CD4-positive, alpha-beta T cell treated with Interleukin-17A for 4 hours (primary cell): ENCODE measurements around the gene QRICH1.
A peak's percentile ranks its signal among the peaks of the same experiment; 100 is the strongest.
"Not testable (repeated sequence)": the region's sequence is repeated elsewhere in the genome, so short reads cannot be mapped to it uniquely, and the experiment has no call there.

Experiments used
- DNase-seq: peaks from one replicate; pipeline ENCODE4 v3.0.0-alpha.2; 2020; ENCODE audit warnings: mixed read lengths

The QRICH1 gene

DNA sequence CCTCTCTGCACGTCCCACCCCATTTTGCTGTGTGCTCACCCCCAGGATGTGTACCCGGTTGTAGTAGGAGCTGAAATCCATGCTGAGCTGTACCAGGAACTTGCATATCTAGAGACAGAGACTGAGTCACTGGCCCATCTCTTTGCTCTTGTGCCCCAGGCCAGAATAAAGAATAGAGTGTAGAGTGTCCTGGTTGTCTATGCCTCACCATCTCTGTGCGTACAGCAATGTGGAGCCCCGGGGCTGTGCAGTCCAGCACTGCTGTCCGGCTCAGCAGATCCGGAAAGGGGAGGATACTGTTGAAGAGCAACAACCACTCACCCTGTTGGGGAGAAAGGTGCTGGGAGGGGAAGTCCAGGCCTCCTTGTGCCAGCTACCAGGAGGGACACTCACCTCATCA lies 78.1 kb downstream of the QRICH1 start:
- no peak for DNase-seq

DNA sequence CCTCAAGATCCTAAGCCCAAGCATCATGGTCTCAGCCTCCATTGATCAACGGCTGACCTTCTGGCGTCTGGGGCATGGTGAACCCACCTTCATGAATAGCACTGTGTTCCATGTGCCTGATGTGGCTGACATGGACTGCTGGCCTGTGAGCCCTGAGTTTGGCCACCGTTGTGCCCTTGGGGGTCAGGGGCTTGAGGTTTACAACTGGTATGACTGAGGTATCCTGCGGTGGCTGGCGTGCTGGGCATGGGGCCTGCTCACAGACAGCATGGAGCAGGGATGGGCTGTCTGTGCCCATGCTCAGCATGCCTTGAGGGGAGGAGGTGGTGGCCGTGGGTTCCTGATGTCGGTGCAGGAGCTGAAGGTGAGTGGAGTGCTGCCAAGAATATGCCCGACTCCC lies 78.8 kb downstream of the QRICH1 start:
- no peak for DNase-seq

DNA sequence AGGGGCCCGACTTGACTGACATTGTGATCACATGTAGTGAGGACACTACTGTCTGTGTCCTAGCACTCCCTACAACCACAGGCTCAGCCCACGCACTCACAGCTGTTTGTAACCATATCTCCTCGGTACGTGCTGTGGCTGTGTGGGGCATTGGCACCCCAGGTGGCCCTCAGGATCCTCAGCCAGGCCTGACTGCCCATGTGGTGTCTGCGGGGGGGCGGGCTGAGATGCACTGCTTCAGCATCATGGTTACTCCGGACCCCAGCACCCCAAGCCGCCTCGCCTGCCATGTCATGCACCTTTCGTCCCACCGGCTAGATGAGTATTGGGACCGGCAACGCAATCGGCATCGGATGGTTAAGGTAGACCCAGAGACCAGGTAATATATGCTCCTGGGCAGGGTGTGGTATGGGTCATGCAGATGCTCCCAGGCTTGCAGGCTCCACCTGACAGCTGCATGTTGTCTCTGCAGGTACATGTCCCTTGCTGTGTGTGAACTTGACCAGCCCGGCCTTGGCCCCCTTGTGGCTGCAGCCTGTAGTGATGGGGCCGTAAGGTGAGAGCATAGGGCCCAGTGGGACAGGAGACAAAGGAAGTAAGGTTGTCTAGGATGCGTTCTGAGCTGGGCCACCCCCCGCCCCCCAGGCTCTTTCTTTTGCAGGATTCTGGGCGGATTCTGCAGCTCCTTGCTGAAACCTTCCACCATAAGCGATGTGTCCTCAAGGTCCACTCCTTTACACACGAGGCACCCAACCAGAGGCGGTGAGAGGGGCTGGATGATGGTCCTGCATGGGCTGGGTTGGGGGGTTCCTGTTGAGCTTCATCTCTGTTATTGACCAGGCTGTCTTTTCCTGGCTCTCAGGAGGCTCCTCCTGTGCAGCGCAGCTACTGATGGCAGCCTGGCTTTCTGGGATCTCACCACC lies 79.9 kb downstream of the QRICH1 start:
- peak; percentile 67 for DNase-seq

DNA sequence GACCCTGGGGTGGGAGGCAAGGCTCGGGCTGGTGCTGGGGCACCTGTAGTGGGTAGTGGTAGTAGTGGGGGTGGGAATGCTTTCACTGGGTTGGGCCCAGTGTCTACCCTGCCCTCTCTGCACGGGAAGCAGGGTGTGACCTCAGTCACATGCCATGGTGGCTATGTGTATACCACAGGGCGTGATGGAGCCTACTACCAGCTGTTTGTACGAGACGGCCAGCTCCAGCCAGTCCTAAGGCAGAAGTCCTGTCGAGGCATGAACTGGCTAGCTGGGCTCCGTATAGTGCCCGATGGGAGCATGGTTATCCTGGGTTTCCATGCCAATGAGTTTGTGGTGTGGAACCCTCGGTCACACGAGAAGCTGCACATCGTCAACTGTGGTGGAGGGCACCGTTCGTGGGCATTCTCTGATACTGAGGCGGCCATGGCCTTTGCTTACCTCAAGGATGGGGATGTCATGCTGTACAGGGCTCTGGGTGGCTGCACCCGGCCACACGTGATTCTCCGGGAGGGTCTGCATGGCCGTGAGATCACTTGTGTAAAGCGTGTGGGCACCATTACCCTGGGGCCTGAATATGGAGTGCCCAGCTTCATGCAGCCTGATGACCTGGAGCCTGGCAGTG lies 80.6 kb downstream of the QRICH1 start:
- DNase-seq: no peak

DNA sequence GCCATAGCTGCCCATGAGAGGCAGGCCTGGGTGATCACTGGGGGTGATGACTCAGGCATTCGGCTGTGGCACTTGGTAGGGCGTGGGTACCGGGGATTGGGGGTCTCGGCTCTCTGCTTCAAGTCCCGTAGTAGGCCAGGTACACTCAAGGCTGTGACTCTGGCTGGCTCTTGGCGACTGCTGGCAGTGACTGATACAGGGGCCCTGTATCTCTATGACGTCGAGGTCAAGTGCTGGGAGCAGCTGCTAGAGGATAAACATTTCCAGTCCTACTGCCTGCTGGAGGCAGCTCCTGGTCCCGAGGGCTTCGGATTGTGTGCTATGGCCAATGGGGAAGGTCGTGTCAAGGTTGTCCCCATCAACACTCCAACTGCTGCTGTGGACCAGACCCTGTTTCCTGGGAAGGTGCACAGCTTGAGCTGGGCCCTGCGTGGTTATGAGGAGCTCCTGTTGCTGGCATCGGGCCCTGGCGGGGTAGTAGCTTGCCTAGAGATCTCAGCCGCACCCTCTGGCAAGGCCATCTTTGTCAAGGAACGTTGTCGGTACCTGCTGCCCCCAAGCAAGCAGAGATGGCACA lies 81.3 kb downstream of the QRICH1 start:
- no peak for DNase-seq

DNA sequence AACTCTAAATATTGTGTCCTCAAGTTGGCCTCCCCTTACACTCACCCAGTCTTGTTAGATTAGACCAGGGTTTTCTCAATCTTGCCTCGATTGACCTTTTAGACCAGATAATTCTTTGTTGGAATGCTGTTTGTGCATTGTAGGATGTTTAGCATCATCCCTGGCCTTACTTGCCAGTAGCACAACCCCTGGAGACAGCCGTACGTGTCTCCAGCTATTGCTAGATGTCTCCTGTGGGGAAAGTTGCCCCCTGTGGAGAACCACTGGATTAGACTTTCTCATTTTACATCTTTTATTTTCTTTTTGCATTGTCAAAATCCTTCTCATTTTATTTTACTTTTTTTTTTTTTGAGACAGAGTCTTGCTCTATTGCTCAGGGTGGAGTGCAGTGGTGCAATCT lies 84.5 kb downstream of the QRICH1 start:
- no peak for DNase-seq

DNA sequence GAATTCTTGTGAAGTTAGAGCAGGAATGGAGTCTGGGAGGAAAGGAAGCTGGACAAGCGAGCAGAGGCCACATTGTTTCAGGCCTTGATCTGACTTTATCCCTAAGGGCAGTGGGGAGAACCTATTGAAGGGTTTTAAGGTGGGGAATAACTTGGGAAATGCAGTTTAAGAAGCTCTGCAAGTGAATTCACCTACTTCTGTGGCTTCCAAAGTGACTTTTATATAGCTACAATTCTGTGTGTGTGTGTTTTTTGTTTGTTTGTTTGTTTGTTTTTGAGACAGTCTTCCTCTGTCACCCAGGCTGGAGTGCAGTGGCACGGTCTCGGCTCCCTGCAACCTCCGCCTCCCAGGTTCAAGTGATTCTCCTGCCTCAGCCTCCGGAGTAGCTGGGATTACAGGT lies 85.2 kb downstream of the QRICH1 start:
- DNase-seq: not testable (repeated sequence)

DNA sequence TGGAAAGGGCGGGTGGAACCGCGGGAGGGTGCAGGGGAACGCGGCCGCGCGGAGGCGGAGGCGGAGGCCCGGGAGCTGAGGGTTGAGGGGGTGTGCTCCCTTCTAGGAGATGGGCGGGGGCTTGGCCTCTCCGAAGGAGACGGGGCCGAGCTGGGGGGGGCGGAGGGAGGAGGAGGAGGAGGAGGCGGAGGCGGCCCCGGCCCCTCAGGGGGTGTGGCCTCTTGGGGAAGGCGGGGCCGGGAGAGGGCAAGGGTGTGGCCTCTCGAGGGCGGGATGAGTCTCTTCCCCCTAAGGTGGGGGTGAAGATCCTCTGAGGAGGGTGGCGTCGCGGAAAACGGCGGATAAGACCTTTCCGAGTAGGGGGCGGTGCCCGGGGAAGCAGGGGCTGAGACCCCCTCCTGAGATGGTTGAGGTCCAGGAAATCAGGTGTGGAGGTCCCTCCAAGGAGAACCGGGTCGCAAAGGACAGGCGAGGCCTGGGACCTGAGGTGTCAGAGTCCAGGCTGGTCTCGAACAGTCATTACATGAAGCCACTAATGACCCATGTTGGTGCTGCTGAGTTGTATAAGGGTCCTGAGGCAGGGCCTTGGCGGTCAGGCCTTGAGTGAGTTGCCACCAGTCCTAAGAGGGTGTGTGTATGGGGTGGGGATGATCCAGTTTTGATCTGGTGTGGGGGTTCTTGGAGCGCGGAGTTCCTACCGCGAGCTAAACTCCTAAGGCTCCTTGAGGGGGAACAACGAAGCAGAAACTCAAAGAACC lies 85.9 kb downstream of the QRICH1 start:
- DNase-seq: peak; percentile 93

DNA sequence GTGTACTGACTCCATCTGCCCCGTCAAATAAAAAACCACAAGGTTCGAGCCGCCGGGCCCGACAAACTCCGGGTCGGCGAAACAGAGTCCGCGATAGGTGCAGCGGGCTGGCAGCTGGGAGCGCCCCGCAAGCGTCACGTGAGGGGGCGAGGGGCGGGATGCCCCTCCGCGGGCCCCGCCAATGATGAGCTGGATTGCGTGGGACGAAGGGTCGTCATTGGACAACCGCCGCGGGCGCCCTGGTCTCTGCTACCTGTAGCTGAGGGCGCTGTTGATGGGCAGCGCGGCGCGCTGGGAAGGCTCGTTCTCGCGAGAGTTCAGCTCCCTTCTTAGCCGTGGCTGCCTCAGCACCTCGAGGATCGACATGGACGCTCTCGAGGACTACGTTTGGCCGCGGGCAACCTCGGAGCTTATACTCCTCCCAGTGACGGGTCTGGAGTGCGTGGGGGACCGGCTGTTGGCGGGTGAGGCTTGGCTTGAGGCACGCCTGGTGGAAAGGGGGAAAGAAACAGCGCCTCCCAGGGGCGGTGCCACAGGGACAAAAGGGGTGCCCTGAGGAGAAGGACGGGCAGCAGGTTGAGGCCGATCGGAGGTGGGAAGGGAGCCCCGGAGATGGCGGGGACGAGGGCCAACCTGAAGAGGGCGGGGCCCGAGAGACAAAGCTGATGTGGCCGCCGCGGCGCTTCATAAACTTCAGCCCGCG lies 86.7 kb downstream of the QRICH1 start, which contains the start of gene WDR6:
Gene WDR6, plus strand, starts transcription at position 324 of the 703 bp plus-strand sequence. Its CDS starts 41 bp downstream, at position 365.
- DNase-seq: peak; percentile 98

DNA sequence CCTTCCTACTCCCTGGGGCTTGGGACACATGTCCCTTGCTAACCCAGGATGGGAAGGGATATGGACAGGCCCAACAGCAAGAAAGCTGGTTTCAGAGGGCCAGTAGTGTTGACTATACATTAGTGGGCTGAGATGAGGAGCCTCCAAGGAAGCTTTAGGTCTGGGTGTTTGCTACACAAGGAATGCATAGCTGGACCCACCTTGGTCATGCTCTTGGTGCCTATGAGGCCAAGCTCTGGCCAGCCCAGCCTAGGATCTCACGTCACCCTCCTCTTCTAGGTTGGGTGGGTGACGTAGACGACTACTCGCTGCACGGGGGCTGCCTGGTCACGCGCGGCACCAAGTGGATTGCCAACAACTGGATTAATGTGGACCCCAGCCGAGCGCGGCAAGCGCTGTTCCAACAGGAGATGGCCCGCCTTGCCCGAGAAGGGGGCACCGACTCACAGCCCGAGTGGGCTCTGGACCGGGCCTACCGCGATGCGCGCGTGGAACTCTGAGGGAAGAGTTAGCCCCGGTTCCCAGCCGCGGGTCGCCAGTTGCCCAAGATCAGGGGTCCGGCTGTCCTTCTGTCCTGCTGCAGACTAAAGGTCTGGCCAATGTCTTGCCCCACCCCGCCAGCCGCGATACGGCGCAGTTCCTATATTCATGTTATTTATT lies 87.3 kb downstream of the QRICH1 start:
- peak; percentile 34 for DNase-seq

DNA sequence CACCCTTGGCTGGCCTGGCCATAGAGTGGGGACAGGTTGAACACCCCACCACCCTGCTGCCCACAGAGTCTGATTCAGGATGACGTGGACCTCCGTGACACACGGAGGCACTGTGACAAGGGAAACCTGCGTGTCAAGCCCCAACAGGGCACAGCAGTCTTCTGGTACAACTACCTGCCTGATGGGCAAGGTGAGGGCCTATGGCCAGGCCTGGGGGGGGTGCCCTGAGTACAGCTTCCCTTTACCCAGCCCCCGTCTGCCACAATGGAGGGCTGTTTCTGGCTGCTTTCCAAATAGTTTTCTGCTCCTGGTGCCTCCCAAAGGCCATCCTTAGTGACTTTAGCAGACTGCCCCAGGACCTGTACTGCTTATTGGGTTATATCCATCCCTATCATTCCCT lies 87.9 kb downstream of the QRICH1 start:
- DNase-seq: no peak

DNA sequence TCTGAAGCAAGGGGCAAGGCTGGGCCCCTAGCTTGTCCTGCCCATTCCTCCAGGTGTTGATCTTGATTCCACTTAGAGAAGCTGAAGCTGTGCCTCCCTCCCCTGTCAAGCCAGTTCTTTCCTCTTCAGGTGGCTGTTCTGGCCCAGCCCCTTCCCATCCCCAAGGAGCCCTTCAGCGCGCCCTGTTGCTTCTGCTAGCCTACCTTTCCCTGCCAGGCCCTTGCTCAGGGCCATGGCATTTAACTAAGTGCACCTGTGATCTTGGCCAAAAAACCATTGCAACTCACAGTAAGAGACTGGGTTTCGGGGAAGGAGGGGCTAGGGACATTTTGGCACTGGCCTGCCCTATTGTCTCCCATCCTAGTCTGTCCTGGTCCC lies 88.6 kb downstream of the QRICH1 start:
- DNase-seq: no peak

DNA sequence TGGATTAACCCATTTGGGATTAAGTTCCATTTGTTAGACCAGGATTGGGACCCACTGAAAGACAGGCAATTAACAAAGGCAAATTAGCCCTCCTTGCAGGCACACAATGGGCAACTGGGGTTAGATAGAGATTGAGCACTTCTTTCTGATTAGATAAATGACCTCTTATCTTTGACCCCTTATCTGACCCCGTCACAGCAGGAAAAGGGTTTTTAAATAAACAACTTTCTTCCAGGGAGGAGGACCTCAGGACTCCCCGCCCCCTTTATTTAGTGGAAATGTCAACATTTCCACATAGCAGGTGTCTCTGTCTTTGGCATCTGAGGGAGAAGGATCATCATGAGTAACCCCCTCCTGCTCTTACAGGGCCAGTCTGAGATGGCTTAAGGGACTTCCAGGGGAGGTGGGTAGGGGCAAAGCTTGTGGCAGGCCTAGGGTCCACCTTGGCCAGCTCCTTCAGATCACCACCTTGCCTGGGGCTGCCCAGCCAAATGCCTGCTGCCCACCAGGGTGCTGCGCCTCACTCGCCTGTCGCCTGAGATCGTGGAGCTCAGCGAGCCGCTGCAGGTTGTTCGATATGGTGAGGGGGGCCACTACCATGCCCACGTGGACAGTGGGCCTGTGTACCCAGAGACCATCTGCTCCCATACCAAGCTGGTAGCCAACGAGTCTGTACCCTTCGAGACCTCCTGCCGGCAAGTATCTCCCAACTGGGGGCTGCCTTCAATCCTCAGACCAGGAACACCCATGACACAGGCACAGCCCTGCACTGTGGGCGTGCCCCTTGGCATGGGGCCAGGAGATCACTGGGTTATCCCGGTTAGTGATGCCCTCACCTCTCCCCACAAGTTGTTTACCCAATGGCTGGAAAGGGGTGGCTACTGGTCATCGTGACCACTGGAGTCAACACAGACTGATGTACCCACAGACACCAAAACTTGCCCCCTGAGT lies 89.2 kb downstream of the QRICH1 start:
- DNase-seq: no peak

DNA sequence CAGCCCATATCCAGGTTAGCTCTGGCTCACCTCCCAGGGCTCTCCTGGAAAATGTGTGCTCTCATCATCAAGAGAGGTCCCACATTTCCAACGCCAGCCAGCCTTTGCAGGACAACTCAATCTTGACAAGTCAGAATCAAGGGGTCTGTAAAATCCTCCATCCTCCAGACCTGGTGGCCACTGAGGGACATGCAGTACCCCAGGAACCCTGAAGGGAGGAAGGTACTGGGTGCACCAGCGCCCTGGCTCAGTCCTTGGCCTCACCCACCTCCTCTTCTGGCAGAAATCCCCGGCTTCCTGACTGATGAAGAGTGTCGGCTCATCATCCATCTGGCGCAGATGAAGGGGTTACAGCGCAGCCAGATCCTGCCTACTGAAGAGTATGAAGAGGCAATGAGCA lies 92.7 kb downstream of the QRICH1 start:
- DNase-seq: no peak

DNA sequence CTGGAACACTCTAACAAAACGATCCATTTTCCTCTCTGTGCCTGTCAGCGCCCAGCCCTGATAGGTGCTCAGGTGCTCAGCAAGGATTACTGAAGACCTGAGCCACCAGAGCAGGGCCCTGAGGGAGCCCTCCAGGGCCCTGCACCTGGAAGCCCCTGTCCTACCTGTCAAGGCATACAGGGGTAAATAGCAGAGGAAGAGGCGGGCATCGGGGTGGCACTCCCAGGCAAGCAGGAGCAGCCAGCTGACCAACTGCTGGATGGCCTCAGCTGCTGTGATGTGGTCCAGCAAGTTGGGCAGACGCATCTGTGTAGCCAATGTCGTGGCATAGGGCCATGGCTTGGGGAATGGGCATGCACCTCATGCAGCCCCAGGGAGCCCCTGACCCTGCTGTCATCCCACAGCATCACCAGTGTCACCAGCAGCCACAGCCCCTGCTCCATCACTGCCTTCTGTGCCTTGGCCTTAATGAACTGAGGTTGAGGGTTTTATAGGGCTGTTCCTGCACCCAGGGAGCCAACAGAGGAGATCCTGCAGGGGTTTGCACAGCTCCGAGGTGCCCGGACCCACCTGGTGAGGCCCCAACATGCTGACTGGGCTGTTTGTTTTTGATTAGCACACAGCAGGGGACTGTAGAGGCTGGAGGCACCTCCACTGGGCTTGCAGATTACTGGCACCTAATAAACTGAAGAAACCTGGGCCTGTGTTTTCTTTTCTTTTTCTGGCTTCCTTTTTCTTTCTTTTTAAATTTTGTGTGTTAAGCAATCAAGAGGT lies 94.6 kb downstream of the QRICH1 start:
- no peak for DNase-seq

DNA sequence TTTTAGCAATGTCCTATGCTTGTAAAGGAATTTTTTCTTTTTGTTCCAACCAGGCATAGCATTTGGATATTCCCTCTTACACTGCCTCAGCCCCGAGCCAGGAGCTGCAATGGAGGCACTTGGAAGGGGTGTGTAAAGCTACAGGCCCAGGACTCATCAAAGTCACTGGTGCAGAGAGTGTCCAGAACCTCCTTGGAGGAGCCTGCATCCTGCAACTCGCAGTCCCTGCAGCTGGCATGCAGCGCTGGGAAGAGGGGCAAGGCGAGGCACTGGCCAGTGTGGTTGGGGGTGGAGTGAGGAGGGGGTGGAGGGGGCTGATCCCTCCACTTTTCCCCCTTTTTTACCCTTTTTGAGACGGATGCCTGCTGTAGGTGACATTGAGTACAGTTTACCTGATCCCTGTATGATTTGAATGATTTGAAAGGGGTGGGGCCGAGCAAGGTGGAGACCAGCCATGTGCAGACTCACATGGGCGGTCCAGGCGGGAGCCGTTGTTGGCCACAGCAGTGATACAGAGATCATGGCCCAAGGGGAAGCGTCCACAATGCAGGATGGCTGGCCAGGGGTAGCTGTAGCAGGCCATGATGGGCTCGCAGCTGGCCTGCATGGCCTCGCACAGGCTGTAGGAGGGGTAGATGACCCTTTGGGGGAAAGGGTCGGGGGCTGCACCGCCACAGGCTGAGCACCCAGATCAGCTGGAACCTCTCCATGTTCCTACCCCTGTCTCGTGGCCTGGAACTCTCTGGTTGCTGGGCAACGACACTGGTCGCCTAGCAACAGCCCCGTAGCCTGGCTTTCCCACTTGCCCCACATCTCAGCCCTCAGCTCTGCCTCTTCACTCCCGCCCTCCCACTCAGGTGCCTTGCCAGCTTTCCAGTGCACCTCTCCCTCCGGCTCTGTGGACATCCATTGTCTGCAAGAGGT lies 95.9 kb downstream of the QRICH1 start:
- no peak for DNase-seq

DNA sequence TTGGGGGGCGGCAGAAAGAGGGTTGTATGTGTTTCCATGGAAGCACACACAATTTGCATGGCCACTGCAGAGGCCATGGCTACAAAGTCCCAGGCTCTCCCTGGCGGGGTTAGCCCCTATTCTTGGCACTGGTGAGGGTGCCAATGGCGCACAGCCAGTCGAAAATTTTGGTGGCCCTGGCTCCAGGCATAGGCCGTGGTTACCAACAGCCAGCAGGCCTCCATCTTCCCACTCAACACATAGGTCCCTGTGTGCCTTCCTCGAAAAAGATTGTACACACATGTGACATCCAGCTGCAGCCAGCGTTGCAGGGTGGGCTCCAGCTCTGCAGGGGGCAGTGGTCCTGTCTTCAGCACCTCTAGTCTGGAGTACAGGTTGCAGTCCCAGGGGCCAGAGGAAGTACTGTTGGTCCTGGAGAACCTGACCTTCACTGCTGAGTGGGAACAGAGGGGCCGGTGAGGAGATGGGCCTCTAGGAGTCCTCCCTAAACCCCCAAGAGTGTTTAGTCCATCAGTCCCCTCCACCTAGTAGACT lies 96.7 kb downstream of the QRICH1 start:
- no peak for DNase-seq

DNA sequence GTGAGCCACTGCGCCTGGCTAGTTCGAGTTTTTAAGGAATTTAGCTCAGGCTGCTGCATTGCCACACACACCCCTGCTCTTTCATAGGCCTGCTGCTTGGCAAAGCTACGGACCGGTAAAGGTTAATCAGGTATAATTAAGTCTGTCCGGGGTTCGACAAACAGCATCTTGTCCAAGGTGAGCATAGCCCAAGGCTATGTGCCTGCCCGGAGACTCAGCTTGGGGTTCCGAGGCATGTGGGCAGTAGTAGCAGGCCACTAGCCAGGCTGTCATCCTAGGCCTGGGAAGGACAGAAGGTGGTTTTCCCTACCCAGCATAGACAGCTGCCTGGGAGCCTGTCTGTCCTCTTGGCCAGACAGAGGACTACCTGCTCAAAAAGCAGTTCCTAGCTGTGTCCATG lies 97.2 kb downstream of the QRICH1 start:
- DNase-seq: no peak

DNA sequence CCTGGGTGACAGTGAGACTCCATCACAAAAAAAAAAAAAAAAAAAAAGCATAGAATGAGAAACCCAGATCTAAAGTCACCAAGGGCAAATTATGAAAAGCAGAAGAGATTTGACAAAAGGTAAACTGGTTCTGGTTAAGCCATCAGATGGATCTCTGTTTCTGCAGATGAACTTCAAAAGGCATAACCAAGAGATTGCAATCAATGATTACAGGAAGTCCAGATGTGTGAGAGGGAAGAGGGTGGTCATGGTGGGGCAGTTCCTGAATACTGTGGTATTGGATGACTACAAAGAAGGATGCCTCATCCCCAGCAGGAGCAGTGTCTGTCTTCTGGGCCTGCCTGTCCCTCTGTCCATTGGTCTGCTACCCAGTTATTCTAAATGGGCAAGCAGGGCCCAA lies 100.0 kb downstream of the QRICH1 start:
- no peak for DNase-seq
